Daoy (cell line): ENCODE data around the gene RNPEPL1. TPM values are rescaled to one million over a fixed set of nuclear protein-coding genes. Genes with fewer than 3 reads are reported as not detected.

Source experiments
- DNase-seq: peaks from one replicate; pipeline ENCODE4 v3.0.0-alpha.2; 2015; ENCODE audit warnings: low read depth
- total RNA-seq: library from RNA; depleted of rRNA; stranded (reverse); fragments of >200 nt; shearing (Covaris generic); gene quantifications from 2 replicates; pipeline ENCODE4 v1.2.3, GENCODE V29; 2014; rRNA removed

Gene RNPEPL1
- total RNA-seq, 1 experiment from 2014 or later, result 2.3 TPM

DNA sequence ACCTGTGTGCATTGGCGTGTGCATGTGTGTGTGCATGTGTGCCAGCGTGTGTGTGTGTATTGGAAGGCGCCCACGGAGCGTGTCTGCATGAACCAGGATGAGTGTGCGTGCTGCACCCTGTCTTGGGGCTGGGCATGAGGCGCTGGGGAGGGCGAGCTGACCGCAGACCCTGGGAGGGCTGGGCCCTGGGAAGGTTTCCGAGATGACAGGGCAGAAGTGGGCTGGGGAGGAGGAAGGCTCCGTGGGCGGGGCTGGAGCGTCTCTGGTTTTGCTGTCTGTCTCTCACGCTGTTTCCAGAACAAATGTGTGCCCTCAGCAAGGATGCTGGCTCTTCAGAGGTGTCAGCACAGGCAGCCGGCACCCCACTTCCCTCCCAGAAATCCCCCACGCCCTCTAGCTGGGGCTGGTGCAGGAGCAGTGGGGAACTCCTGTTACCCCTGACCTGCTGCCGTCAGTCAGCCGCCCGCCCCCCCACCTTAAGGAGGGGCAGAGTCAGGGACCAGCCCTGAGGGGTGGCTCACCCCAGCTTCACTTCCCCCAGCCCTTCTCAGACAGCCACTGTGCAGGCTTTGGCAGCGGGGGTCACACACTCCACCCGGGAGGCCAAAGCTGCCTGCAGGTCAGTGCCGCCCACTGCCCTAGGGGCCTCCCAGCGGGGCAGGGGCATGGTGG, 56.8 kb downstream of the RNPEPL1 start, which contains the start of gene GPR35:
Gene GPR35 (plus strand): TSS at position 531 of the 672 bp plus-strand sequence. CDS start 4,473 bp downstream, outside the sequence.
- peak; percentile 94 for DNase-seq

DNA sequence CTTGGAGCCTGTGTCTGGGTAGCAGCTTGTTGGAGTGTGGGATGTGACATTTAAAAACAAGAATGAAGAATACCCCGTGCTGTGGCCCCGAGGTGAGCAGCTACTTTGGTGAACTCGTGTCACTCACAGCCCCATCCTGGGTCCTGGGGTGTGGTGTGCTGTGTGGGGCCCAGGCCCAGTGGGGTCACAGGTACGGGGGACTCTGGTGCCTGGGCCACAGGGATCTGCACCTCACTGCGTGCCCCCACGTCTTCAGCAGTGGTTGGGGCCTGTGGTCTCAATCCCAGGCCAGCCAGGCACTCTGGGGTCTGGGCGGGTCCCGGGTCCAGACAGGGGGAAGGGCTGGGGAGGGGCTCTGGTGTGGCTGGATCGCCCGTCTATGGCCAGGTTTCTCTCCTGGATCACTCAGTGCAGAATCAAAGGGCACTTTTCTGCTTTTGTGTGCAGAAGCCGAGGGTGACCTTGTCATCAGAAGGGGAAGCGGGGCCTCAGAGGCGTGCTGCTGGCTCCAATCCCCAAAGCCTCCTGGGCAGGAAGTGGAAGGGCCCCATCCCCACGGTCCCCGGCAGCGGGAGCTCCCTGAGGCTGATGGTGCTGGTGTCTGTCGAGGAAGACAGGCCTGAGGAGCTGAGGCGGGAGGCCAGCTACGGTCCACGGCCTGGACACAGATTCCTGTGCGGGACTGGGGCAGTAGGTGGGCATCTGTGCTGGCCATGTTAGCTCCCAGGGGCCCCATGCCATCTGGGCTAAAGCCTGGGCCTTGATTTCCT, 58.4 kb downstream of the RNPEPL1 start:
- DNase-seq, result peak; percentile 29

GRCh38 chr2:240627736-240628506, 59.6 kb downstream of the RNPEPL1 start:
- DNase-seq, result no peak

DNA sequence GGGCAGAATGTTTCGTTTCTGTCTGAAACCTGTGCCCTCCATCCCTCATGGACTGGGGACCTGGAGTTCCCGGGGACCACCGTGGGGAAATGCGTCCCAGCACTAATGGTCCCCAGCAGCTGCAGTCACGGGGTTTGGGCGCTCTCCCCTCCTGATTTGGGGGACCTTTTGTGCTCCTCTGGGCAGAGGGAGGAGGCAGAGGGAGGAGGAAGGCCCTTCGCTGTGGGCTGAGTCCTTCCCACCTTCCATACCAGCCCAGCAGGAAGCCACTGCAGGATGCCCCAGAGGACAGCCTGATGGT, 60.2 kb downstream of the RNPEPL1 start:
- no peak for DNase-seq

- DNase-seq, result no peak
Measured at GRCh38 chr2:240628808-240629618, 60.7 kb downstream of the RNPEPL1 start.

GRCh38 chr2:240629619-240629967, 61.3 kb downstream of the RNPEPL1 start:
- no peak for DNase-seq

GRCh38 chr2:240629968-240630770, 61.9 kb downstream of the RNPEPL1 start:
- no peak for DNase-seq

Other genes with a start within 250 kb of the RNPEPL1 start
- 9.7 and 20.1 TPM in 2 replicates for gene GPC1, start 132.8 kb upstream of the RNPEPL1 start, total RNA-seq
- 1.8 and 4.7 TPM in 2 replicates for gene ANKMY1, start 10.5 kb upstream of the RNPEPL1 start, total RNA-seq
- gene DUSP28, start 8.1 kb upstream of the RNPEPL1 start, total RNA-seq, result 2.8 and 3.3 TPM in 2 replicates
- gene CAPN10, start 18.2 kb downstream of the RNPEPL1 start, total RNA-seq, result 23.8 and 28.3 TPM in 2 replicates
- 0.33 and 1.1 TPM in 2 replicates for gene GPR35, start 57.0 kb downstream of the RNPEPL1 start, total RNA-seq
- gene AQP12B, start 114.4 kb downstream of the RNPEPL1 start, total RNA-seq, result not detected in 2 replicates
- not detected in 2 replicates for gene AQP12A, start 123.4 kb downstream of the RNPEPL1 start, total RNA-seq